Measurements from ENCODE around the gene SPEN.
A peak's percentile ranks its signal among the peaks of the same experiment; 100 is the strongest.

Gene SPEN

GRCh38 chr1:15838721-15839120, 8.8 kb upstream of the SPEN start:
- TF ChIP-seq ZNF600 (tag by site-specific recombination; IDR thresholded peaks at IDR 0.05) = 0 out of 2 replicates have a peak, but pooled peaks have one; percentile 19
- TF ChIP-seq ZNF704 (tag by site-specific recombination; IDR thresholded peaks at IDR 0.05) = no peak
- CTCF ChIA-PET = interaction anchor here (0.6 to 2.1 kb wide), 4 partner anchors 10 to 37 kb away, joined by 3 to 5 read pairs (median 4); no protein-coding TSS in a partner anchor
- no peak overlapping the region for H3K27ac ChIP-seq (ENCODE audit: extremely low read depth, low read depth, low read length)

GRCh38 chr1:15843826-15844572, 3.5 kb upstream of the SPEN start:
- CTCF ChIA-PET = interaction anchor here (0.6 to 2.6 kb wide), 5 partner anchors 21 to 151 kb away, joined by 4 to 13 read pairs (median 4); no protein-coding TSS in a partner anchor

More at GRCh38 chr1:15838721-15839120, 8.8 kb upstream of the SPEN start:
- Histone ChIP-seq H3K4me1 (ENCODE audit: control insufficient read depth, insufficient read depth, low read length) (0 out of 2 replicates have a peak, but pooled peaks cover 3% of the 10 kb centered on the region), H3K36me3 (ENCODE audit: control insufficient read depth in 2 of 2, insufficient read depth in 1 of 2, low read length in 2 of 2) (no peaks in the 10 kb centered on the region; a peak in 1 of 3 replicates), H3K4me3 (ENCODE audit: low read depth, low read length) (no peak overlapping the region), H3K9me3 (ENCODE audit: control insufficient read depth, insufficient read depth, low read depth, low read length) (no peaks in the 10 kb centered on the region)
- POLR2A ChIA-PET = interaction anchor here (0.9 to 3.6 kb wide), 3 partner anchors 9 to 23 kb away, joined by 3 to 27 read pairs (median 4); partner anchors contain the start of gene SPEN

More at GRCh38 chr1:15843826-15844572, 3.5 kb upstream of the SPEN start:
- peak overlapping the region; percentile 11; the same call in 1 of the 2 replicates for H3K4me3 ChIP-seq (ENCODE audit: low read depth, low read length)
- TF ChIP-seq ZBTB44 (tag by site-specific recombination; IDR thresholded peaks at IDR 0.05) = peak; percentile 99
- TF ChIP-seq ZNF132 (tag by site-specific recombination; IDR thresholded peaks at IDR 0.05; ENCODE audit: borderline replicate concordance) = no peak
- peak; percentile 82 for TF ChIP-seq PRDM4 (tag by site-specific recombination; IDR thresholded peaks at IDR 0.05)
- peak; percentile 29; the same call in 1 of the 2 replicates for TF ChIP-seq ZXDB (tag by site-specific recombination; IDR thresholded peaks at IDR 0.05)
- TF ChIP-seq OSR2 (tag by site-specific recombination; IDR thresholded peaks at IDR 0.05) = peak; percentile 27; the same call in 1 of the 2 replicates
- no peak for TF ChIP-seq ZNF350 (tag by site-specific recombination; IDR thresholded peaks at IDR 0.05)
- peak; percentile 97 for TF ChIP-seq PRDM6 (tag by site-specific recombination; IDR thresholded peaks at IDR 0.05)
- 0 out of 2 replicates have a peak, but pooled peaks have one; percentile 30 for TF ChIP-seq ZNF660 (tag by site-specific recombination; IDR thresholded peaks at IDR 0.05)
- peak; percentile 85 for TF ChIP-seq ZBTB17 (tag by site-specific recombination; IDR thresholded peaks at IDR 0.05)
- peak; percentile 85 for TF ChIP-seq ZSCAN16 (tag by site-specific recombination; IDR thresholded peaks at IDR 0.05)
- no peak for TF ChIP-seq MEIS1 (CRISPR knock-in tag; IDR thresholded peaks at IDR 0.05; ENCODE audit: borderline replicate concordance)
- no peak for TF ChIP-seq ZIC2 (tag by site-specific recombination; IDR thresholded peaks at IDR 0.05)
- TF ChIP-seq TRIM28 (IDR thresholded peaks at IDR 0.05; ENCODE audit: borderline replicate concordance, low read length) = peak; percentile 17; the same call in 1 of the 2 replicates
- TF ChIP-seq ZNF658 (tag by site-specific recombination; IDR thresholded peaks at IDR 0.05) = no peak
- TF ChIP-seq ZNF664 (tag by site-specific recombination; IDR thresholded peaks at IDR 0.05) = peak; percentile 58; the same call in 1 of the 2 replicates
- H3K27ac ChIP-seq (ENCODE audit: extremely low read depth, low read depth, low read length) = peak overlapping the region; percentile 29; the same call in 1 of the 2 replicates
- POLR2A ChIA-PET = interaction anchor here (0.8 to 2.0 kb wide), 7 partner anchors 8 to 49 kb away, joined by 3 to 15 read pairs (median 4); no protein-coding TSS in a partner anchor
- no peaks in the 10 kb centered on the region for H3K9me3 ChIP-seq (ENCODE audit: control insufficient read depth, insufficient read depth, low read depth, low read length)
- H3K36me3 ChIP-seq (ENCODE audit: control insufficient read depth in 2 of 2, insufficient read depth in 1 of 2, low read length in 2 of 2) = peaks cover 0 to 7% of the 10 kb centered on the region in 2 experiments; a peak in 2 of 3 replicates
- H3K4me1 ChIP-seq (ENCODE audit: control insufficient read depth, insufficient read depth, low read length) = peaks cover 6% of the 10 kb centered on the region; the same call in 1 of the 2 replicates
